H9 (cell line): ENCODE results near the gene EML4. TPM values are rescaled to one million over a fixed set of nuclear protein-coding genes. Genes with fewer than 3 reads are reported as not detected.

ENCODE experiments used
- DNase-seq: peaks from one replicate; pipeline ENCODE4 v3.0.0-alpha.2; 2017
- H2AFZ ChIP-seq: one replicate; pipeline ENCODE4 v1.6.1; 2013; ENCODE audit warnings: mild to moderate bottlenecking, low read length, control low read depth, moderate library complexity
- H2AK5ac ChIP-seq: 2 replicates; pipeline ENCODE4 v1.6.1; 2013; ENCODE audit warnings: low read length, control low read depth, mixed read lengths; ENCODE audit not compliant: insufficient read length
- H2BK120ac ChIP-seq: one replicate; pipeline ENCODE4 v1.6.1; 2013; ENCODE audit warnings: low read depth, mild to moderate bottlenecking, low read length, control low read depth, inconsistent platforms; ENCODE audit not compliant: poor library complexity, severe bottlenecking
- H2BK12ac ChIP-seq: 2 replicates; pipeline ENCODE4 v1.6.1; 2013; ENCODE audit warnings: low read length, control low read depth, mixed read lengths, low read depth; ENCODE audit not compliant: insufficient read length
- H2BK15ac ChIP-seq: 2 replicates; pipeline ENCODE4 v1.6.1; 2013; ENCODE audit warnings: low read depth, low read length, control low read depth
- H2BK20ac ChIP-seq: one replicate; pipeline ENCODE4 v1.6.1; 2013; ENCODE audit warnings: low read depth, mild to moderate bottlenecking, low read length, control low read depth, inconsistent platforms; ENCODE audit not compliant: poor library complexity, severe bottlenecking
- H2BK5ac ChIP-seq: 2 replicates; pipeline ENCODE4 v1.6.1; 2013; ENCODE audit warnings: low read length, control low read depth, mixed read lengths; ENCODE audit not compliant: insufficient read length
- H3K14ac ChIP-seq: 2 replicates; pipeline ENCODE4 v1.6.1; 2013; ENCODE audit warnings: low read length, control low read depth; ENCODE audit not compliant: insufficient read depth
- H3K18ac ChIP-seq: 2 replicates; pipeline ENCODE4 v1.6.1; 2013; ENCODE audit warnings: low read depth, mild to moderate bottlenecking, mixed read lengths, low read length, control low read depth; ENCODE audit not compliant: insufficient read length
- H3K23ac ChIP-seq: 2 replicates; pipeline ENCODE4 v1.6.1; 2013; ENCODE audit warnings: low read length, control low read depth, mixed read lengths, low read depth; ENCODE audit not compliant: insufficient read length
- H3K23me2 ChIP-seq: 2 replicates; pipeline ENCODE4 v1.6.1; 2013; ENCODE audit warnings: low read depth, mild to moderate bottlenecking, mixed read lengths, low read length, control low read depth; ENCODE audit not compliant: insufficient read length, poor library complexity, severe bottlenecking
- H3K27ac ChIP-seq: 2 replicates; pipeline ENCODE4 v1.5.1; 2013; ENCODE audit warnings: low read length, control low read depth, mixed read lengths, low read depth; ENCODE audit not compliant: insufficient read length
- H3K27me3 ChIP-seq: 2 replicates; pipeline ENCODE4 v1.6.1; 2013; ENCODE audit warnings: low read length, control low read depth, inconsistent platforms; ENCODE audit not compliant: insufficient read depth
- H3K4ac ChIP-seq: 2 replicates; pipeline ENCODE4 v1.6.1; 2013; ENCODE audit warnings: low read depth, mild to moderate bottlenecking, control low read depth, inconsistent platforms, low read length, moderate library complexity
- H3K4me1 ChIP-seq: 2 replicates; pipeline ENCODE4 v1.6.1; 2013; ENCODE audit warnings: low read length, control low read depth, inconsistent platforms; ENCODE audit not compliant: insufficient read depth
- H3K4me2 ChIP-seq: 2 replicates; pipeline ENCODE4 v1.6.1; 2013; ENCODE audit warnings: low read length, control low read depth, mixed read lengths; ENCODE audit not compliant: insufficient read length, insufficient read depth
- H3K56ac ChIP-seq: 2 replicates; pipeline ENCODE4 v1.6.1; 2013; ENCODE audit warnings: low read depth, mild to moderate bottlenecking, mixed read lengths, low read length, control low read depth; ENCODE audit not compliant: insufficient read length
- H3K79me1 ChIP-seq: 2 replicates; pipeline ENCODE4 v1.6.1; 2013; ENCODE audit warnings: low read depth, mild to moderate bottlenecking, moderate library complexity, low read length, control low read depth, inconsistent platforms; ENCODE audit not compliant: insufficient read depth, poor library complexity, severe bottlenecking
- H3K79me2 ChIP-seq: 2 replicates; pipeline ENCODE4 v1.6.1; 2013; ENCODE audit warnings: low read length, control low read depth, inconsistent platforms; ENCODE audit not compliant: insufficient read depth
- H3K9ac ChIP-seq: 2 replicates; pipeline ENCODE4 v1.6.1; 2013; ENCODE audit warnings: low read length, control low read depth, mixed read lengths; ENCODE audit not compliant: insufficient read length; ENCODE audit errors: extremely low read depth
- H3K9me3 ChIP-seq: one replicate; pipeline ENCODE4 v1.6.1; 2013; ENCODE audit warnings: low read depth, low read length, inconsistent platforms; ENCODE audit not compliant: control insufficient read depth
- H3T11ph ChIP-seq: one replicate; pipeline ENCODE4 v1.6.1; 2013; ENCODE audit warnings: mild to moderate bottlenecking, low read length, control low read depth, inconsistent platforms
- H4K20me1 ChIP-seq: one replicate; pipeline ENCODE4 v1.6.1; 2013; ENCODE audit not compliant: control insufficient read depth, insufficient read length, insufficient read depth
- H4K5ac ChIP-seq: 2 replicates; pipeline ENCODE4 v1.6.1; 2013; ENCODE audit warnings: low read depth, mild to moderate bottlenecking, mixed read lengths, low read length, control low read depth; ENCODE audit not compliant: insufficient read length
- H4K8ac ChIP-seq: replicated peaks from 2 replicates; pipeline ENCODE4 v1.6.1; 2013; ENCODE audit warnings: low read length, control low read depth, mixed read lengths, low read depth; ENCODE audit not compliant: insufficient read length
- H4K91ac ChIP-seq: 2 replicates; pipeline ENCODE4 v1.6.1; 2013; ENCODE audit warnings: low read depth, mild to moderate bottlenecking, moderate library complexity, mixed read lengths, low read length, control low read depth; ENCODE audit not compliant: insufficient read length
- H3K27ac Mint-ChIP-seq, 3 experiments: 2 replicates in 2 of 3; 3 replicates in 1 of 3; pipeline ENCODE4 v1.8.0; 2020 to 2021; ENCODE audit warnings: mixed read lengths in 3 of 3, mild to moderate bottlenecking in 1 of 3, moderate library complexity in 1 of 3
- H3K27me3 Mint-ChIP-seq: 2 replicates; pipeline ENCODE4 v1.8.0; 2021; ENCODE audit warnings: low read depth, mild to moderate bottlenecking, moderate library complexity, mixed read lengths
- H3K36me3 Mint-ChIP-seq, 3 experiments: 2 replicates in 2 of 3; 3 replicates in 1 of 3; pipeline ENCODE4 v1.8.0; 2020 to 2021; ENCODE audit warnings: low read depth in 3 of 3, mixed read lengths in 3 of 3; ENCODE audit not compliant: insufficient read depth in 1 of 3
- H3K4me1 Mint-ChIP-seq, 2 experiments: 2 replicates each; pipeline ENCODE4 v1.8.0; 2020; ENCODE audit warnings: mixed read lengths in 2 of 2
- H3K4me3 Mint-ChIP-seq, 2 experiments: 2 replicates in 1 of 2; 3 replicates in 1 of 2; pipeline ENCODE4 v1.8.0; 2020 to 2021; ENCODE audit warnings: mild to moderate bottlenecking in 2 of 2, mixed read lengths in 2 of 2, moderate library complexity in 1 of 2
- H3K9me3 Mint-ChIP-seq, 2 experiments: 2 replicates in 1 of 2; 3 replicates in 1 of 2; pipeline ENCODE4 v1.8.0; 2020; ENCODE audit warnings: mild to moderate bottlenecking in 2 of 2, mixed read lengths in 2 of 2, moderate library complexity in 1 of 2
- WGBS: extraction: QIAGEN DNeasy Blood & Tissue Kit; methylation state at CpG from one replicate; pipeline ENCODE4 v1.1.7; 2013; ENCODE audit warnings: missing lambda C conversion rate, low lambda C conversion rate, mixed read lengths; ENCODE audit not compliant: insufficient read length; ENCODE audit errors: extremely low coverage; 5-methylcytosine and 5-hydroxymethylcytosine counted together
- total RNA-seq: library from RNA; stranded (reverse); gene quantifications from 2 replicates; pipeline ENCODE4 v1.2.1, GENCODE V29; 2021
- TF ChIP-seq, protein P1 (sequence below): fragments of 200-600 bp; sonication (generic); conservative IDR thresholded peaks from 3 replicates; pipeline ENCODE4 v1.8.0; 2021; ENCODE audit warnings: antibody characterized with exemption, mild to moderate bottlenecking

EML4 gene
- total RNA-seq, 1 experiment from 2014 or later: 68.6 TPM

DNA sequence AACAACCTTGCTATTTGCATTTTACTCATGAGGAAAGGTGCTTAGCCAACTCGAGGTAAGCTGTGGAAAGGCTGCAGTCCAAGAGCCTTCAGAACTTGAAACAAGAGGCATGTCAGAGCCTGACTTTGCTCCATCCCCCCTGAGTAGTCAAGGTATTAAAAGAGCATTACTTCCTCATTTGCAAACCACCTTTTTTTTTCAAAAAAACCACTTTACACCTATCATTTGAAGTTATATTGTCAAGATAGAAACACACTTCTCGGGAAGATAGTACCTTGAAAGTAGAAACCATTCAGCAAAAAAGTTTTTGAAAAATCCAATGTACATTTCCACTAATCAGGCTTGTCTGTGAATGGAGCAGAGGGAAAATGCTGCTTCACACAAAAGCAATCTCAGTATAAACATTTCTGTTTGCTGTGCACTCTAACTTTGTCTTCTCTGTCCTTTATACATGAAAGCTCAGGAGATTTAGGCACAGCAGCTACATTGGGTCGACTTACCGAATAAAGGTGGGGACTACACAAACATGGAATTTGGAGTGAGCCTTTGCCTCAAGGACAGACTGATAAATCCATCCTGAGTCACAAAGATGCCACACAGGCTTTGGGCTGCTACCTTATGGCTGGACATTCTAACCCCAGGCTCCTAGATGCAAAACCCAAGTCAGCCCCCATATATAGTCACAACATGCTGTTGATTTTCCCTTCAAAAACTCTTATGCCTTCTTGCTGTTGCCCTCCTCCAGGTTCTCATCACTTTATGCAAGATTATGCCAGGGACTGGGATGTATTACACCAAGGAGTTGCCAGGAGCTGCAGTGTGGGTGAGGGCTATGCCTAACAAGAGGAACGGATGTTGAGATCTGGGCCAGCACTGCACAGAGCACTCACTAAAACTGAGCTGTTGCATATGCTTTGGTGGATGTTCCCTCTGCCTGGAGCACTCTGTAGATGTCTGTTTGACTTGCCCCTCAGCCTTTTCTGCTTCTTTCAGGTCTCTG, 41.4 kb upstream of the EML4 start:
- no peak overlapping the region for H2AFZ ChIP-seq

More for the DNA sequence above, 41.4 kb upstream of the EML4 start:
- Mint-ChIP-seq H3K4me1 (peaks cover 26 to 35% of the 10 kb centered on the region in 2 experiments), H3K9me3 (no peaks in the 10 kb centered on the region), H3K27me3 (peaks cover 4% of the 10 kb centered on the region; the same call in 1 of the 2 replicates), H3K36me3 (no peaks in the 10 kb centered on the region), H3K4me3 (no peak overlapping the region), H3K27ac (no peak overlapping the region)
- no peak overlapping the region for H3K23ac ChIP-seq
- no peaks in the 10 kb centered on the region for H3K27me3 ChIP-seq
- DNase-seq: no peak
- H4K91ac ChIP-seq: no peak overlapping the region
- H3K79me1 ChIP-seq: no peaks in the 10 kb centered on the region
- no peak overlapping the region for H2BK20ac ChIP-seq
- H2AK5ac ChIP-seq: no peak overlapping the region
- H3K4ac ChIP-seq: no peak overlapping the region
- no peaks in the 10 kb centered on the region for H4K20me1 ChIP-seq
- no peak overlapping the region for H4K5ac ChIP-seq
- H2BK120ac ChIP-seq: no peak overlapping the region
- H3K56ac ChIP-seq: no peak overlapping the region
- no peak overlapping the region for H2BK15ac ChIP-seq
- no peaks in the 10 kb centered on the region for H3K23me2 ChIP-seq
- no peak overlapping the region for H3T11ph ChIP-seq
- no CpG with 5 or more reads among the region's 5 CpGs for WGBS
- H3K18ac ChIP-seq: no peak overlapping the region
- no peaks in the 10 kb centered on the region for H3K79me2 ChIP-seq
- H2BK5ac ChIP-seq: no peak overlapping the region
- H3K9ac ChIP-seq: no peak overlapping the region
- TF ChIP-seq, protein P1, sequence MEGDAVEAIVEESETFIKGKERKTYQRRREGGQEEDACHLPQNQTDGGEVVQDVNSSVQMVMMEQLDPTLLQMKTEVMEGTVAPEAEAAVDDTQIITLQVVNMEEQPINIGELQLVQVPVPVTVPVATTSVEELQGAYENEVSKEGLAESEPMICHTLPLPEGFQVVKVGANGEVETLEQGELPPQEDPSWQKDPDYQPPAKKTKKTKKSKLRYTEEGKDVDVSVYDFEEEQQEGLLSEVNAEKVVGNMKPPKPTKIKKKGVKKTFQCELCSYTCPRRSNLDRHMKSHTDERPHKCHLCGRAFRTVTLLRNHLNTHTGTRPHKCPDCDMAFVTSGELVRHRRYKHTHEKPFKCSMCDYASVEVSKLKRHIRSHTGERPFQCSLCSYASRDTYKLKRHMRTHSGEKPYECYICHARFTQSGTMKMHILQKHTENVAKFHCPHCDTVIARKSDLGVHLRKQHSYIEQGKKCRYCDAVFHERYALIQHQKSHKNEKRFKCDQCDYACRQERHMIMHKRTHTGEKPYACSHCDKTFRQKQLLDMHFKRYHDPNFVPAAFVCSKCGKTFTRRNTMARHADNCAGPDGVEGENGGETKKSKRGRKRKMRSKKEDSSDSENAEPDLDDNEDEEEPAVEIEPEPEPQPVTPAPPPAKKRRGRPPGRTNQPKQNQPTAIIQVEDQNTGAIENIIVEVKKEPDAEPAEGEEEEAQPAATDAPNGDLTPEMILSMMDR: no peak
- H4K8ac ChIP-seq: no peak overlapping the region
- H3K9me3 ChIP-seq: no peaks in the 10 kb centered on the region
- no peak overlapping the region for H3K4me2 ChIP-seq
- no peak overlapping the region for H3K27ac ChIP-seq
- H3K4me1 ChIP-seq: peaks cover 6% of the 10 kb centered on the region; the same call in 1 of the 2 replicates
- no peak overlapping the region for H3K14ac ChIP-seq
- H2BK12ac ChIP-seq: no peak overlapping the region
